Gastroesophageal sphincter (tissue), 3 donors: Measurements from ENCODE around the gene COMMD2.

Experiments used
- CTCF ChIP-seq, 4 experiments: fragments of 200-600 bp in 2 of 4; fragments of 450-650 bp in 2 of 4; sonication (generic) in 1 of 4; IDR thresholded peaks; one replicate each; pipeline ENCODE4 v1.5.1; 2017 to 2019; ENCODE audit warnings: antibody characterized with exemption in 4 of 4, mild to moderate bottlenecking in 2 of 4, moderate library complexity in 2 of 4
- EP300 ChIP-seq: sonication (generic); formaldehyde crosslinking; IDR thresholded peaks from one replicate; pipeline ENCODE4 v1.6.1; 2017; ENCODE audit warnings: antibody characterized with exemption, mild to moderate bottlenecking
- POLR2A ChIP-seq, 2 donors: fragments of 450-650 bp; IDR thresholded peaks; one replicate each; pipeline ENCODE4 v1.6.1; 2017; ENCODE audit warnings: antibody characterized with exemption in 2 of 2, mild to moderate bottlenecking in 2 of 2, moderate library complexity in 1 of 2
- POLR2AphosphoS5 ChIP-seq: sonication (generic); formaldehyde crosslinking; IDR thresholded peaks from one replicate; pipeline ENCODE4 v1.6.1; 2017; ENCODE audit warnings: antibody characterized with exemption

- no peak for TF ChIP-seq CTCF (IDR thresholded peaks at IDR 0.05)
- TF ChIP-seq POLR2AphosphoS5, result no peak
- no peak for TF ChIP-seq POLR2A (IDR thresholded peaks at IDR 0.05)
- no peak for TF ChIP-seq EP300
Measured at GRCh38 chr3:149736953-149737205, 15.4 kb downstream of the COMMD2 start.
